MCF 10A (cell line): ENCODE data around the gene PGM2. TPM values are rescaled to one million over a fixed set of nuclear protein-coding genes. Genes with fewer than 3 reads are reported as not detected.
"Not testable (repeated sequence)": the region's sequence is repeated elsewhere in the genome, so short reads cannot be mapped to it uniquely, and the experiment has no call there.

Source experiments
- BruUV-seq: library from RNA; stranded (reverse); fragments of 400-500 nt; replicated peaks from 2 replicates; lab custom pipeline; 2021; lab: Mats Ljungman, UMichigan
- CTCF ChIA-PET: fragments of 300-600 bp; sonication (Branson Sonifier 250); formaldehyde crosslinking; extraction: SDS; loops from one replicate; lab custom pipeline; 2021; ENCODE audit warnings: antibody characterized with exemption, inconsistent platforms; lab: Yijun Ruan, JAX
- POLR2A ChIA-PET: fragments of 300-600, 350-650 bp; sonication (Branson Sonifier 250); formaldehyde crosslinking; extraction: SDS; loops from one replicate; lab custom pipeline; 2020; ENCODE audit warnings: antibody characterized with exemption, inconsistent platforms; lab: Yijun Ruan, JAX
- DNase-seq: peaks from one replicate; pipeline ENCODE4 v3.0.0-alpha.2; 2018; ENCODE audit not compliant: unreplicated experiment
- H3K27ac Mint-ChIP-seq: one replicate; pipeline ENCODE4 v1.8.0; 2022; ENCODE audit warnings: mild to moderate bottlenecking, low read depth, mixed read lengths; ENCODE audit not compliant: unreplicated experiment
- H3K27me3 Mint-ChIP-seq: one replicate; pipeline ENCODE4 v1.8.0; 2022; ENCODE audit warnings: mixed read lengths; ENCODE audit not compliant: insufficient read depth, unreplicated experiment
- H3K36me3 Mint-ChIP-seq: one replicate; pipeline ENCODE4 v1.8.0; 2022; ENCODE audit warnings: mild to moderate bottlenecking, moderate library complexity, mixed read lengths; ENCODE audit not compliant: insufficient read depth, unreplicated experiment
- H3K4me1 Mint-ChIP-seq: one replicate; pipeline ENCODE4 v1.8.0; 2022; ENCODE audit warnings: mixed read lengths; ENCODE audit not compliant: insufficient read depth, unreplicated experiment
- H3K4me3 Mint-ChIP-seq: one replicate; pipeline ENCODE4 v1.8.0; 2022; ENCODE audit warnings: mild to moderate bottlenecking, moderate library complexity, mixed read lengths; ENCODE audit not compliant: unreplicated experiment
- H3K9me3 Mint-ChIP-seq: one replicate; pipeline ENCODE4 v1.8.0; 2022; ENCODE audit warnings: mixed read lengths; ENCODE audit not compliant: unreplicated experiment
- intact Hi-C: fragments of 100-400 bp; cut with micrococcal nuclease; formaldehyde crosslinking; loops from 2 replicates; pipeline ENCODE4 v1.14.1; 2022
- total RNA-seq: library from RNA; stranded (reverse); gene quantifications from 2 replicates; pipeline ENCODE4 v1.2.3, GENCODE V29; 2022
- TF ChIP-seq, protein P1 (sequence below): fragments of 200-600 bp; IDR thresholded peaks from one replicate; pipeline ENCODE4 v1.8.0; 2022; ENCODE audit warnings: antibody characterized with exemption, mild to moderate bottlenecking; ENCODE audit not compliant: unreplicated experiment

The PGM2 gene
- total RNA-seq, 1 experiment from 2014 or later = 27.9 TPM

DNA sequence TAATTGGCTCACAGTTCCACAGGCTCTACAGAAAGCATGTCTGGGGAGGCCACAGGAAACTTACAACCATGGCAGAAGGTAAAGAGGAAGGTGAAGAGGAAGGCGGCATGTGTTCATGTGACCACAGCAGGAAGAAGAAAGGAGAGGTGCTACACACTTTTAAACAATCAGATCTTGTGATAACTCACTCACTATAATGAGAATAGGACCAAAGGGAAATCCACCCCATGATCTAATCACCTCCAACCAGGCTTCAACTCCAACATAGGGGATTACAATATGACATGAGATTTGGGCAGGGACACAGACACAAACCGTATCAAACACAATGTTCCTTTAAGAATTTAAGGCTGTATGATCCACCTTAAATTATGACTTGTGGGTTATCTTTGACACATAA, 10.5 kb upstream of the PGM2 start:
- peaks cover 9% of the 10 kb centered on the region for H3K4me1 Mint-ChIP-seq
- no peak overlapping the region for H3K4me3 Mint-ChIP-seq
- POLR2A ChIA-PET = no interaction called here
- no peaks in the 10 kb centered on the region for H3K36me3 Mint-ChIP-seq
- intact Hi-C loops = no loop called here
- CTCF ChIA-PET = no interaction called here
- no peaks in the 10 kb centered on the region for H3K27me3 Mint-ChIP-seq
- H3K9me3 Mint-ChIP-seq = no peaks in the 10 kb centered on the region
- TF ChIP-seq, protein P1, sequence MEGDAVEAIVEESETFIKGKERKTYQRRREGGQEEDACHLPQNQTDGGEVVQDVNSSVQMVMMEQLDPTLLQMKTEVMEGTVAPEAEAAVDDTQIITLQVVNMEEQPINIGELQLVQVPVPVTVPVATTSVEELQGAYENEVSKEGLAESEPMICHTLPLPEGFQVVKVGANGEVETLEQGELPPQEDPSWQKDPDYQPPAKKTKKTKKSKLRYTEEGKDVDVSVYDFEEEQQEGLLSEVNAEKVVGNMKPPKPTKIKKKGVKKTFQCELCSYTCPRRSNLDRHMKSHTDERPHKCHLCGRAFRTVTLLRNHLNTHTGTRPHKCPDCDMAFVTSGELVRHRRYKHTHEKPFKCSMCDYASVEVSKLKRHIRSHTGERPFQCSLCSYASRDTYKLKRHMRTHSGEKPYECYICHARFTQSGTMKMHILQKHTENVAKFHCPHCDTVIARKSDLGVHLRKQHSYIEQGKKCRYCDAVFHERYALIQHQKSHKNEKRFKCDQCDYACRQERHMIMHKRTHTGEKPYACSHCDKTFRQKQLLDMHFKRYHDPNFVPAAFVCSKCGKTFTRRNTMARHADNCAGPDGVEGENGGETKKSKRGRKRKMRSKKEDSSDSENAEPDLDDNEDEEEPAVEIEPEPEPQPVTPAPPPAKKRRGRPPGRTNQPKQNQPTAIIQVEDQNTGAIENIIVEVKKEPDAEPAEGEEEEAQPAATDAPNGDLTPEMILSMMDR = no peak
- no peak overlapping the region for H3K27ac Mint-ChIP-seq
- DNase-seq = no peak
- no TSS peak for BruUV-seq

DNA sequence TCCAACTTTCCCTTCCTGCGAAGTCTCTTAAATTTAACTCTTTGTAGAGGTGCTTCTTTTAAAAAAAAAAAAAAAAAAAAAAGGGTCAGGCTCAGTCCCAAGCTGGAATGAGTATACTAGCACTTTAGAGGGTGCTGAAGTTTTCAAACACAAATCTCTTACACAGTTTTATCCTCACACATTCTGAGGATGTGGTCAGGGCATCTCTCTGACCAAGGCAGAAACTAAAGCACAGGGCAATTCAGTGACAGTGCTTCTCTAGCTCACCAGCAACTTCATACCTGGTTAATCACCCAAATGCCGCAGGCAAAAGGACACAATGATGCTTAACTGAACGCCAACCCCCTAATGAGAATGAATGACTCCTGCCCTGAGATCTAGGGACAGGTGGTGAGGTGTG, 9.8 kb upstream of the PGM2 start:
- TF ChIP-seq, protein P1 = no peak
- POLR2A ChIA-PET = no interaction called here
- BruUV-seq = no TSS peak

GRCh38 chr4:37818752-37819151, 7.7 kb upstream of the PGM2 start:
- H3K4me3 Mint-ChIP-seq = no peak overlapping the region
- intact Hi-C loops = no loop called here
- no peak overlapping the region for H3K27ac Mint-ChIP-seq
- no peaks in the 10 kb centered on the region for H3K9me3 Mint-ChIP-seq
- no TSS peak for BruUV-seq
- no peaks in the 10 kb centered on the region for H3K36me3 Mint-ChIP-seq
- H3K4me1 Mint-ChIP-seq = no peaks in the 10 kb centered on the region
- TF ChIP-seq, protein P1 = no peak
- CTCF ChIA-PET = interaction anchor here (0.7 to 1.1 kb wide), 2 partner anchors 17 to 223 kb away, joined by 3 read pairs; no protein-coding TSS in a partner anchor
- no peaks in the 10 kb centered on the region for H3K27me3 Mint-ChIP-seq
- POLR2A ChIA-PET = interaction anchor here (0.7 kb wide), 1 partner anchor 11 kb away, joined by 3 read pairs; no protein-coding TSS in a partner anchor
- no peak for DNase-seq

More for the DNA sequence above, 9.8 kb upstream of the PGM2 start:
- Mint-ChIP-seq H3K4me1 (peaks cover 9% of the 10 kb centered on the region), H3K27ac (no peak overlapping the region), H3K9me3 (no peaks in the 10 kb centered on the region), H3K36me3 (no peaks in the 10 kb centered on the region), H3K27me3 (no peaks in the 10 kb centered on the region), H3K4me3 (no peak overlapping the region)
- DNase-seq = no peak
- CTCF ChIA-PET = interaction anchor here (0.6 kb wide), 1 partner anchor 25 kb away, joined by 3 read pairs; no protein-coding TSS in a partner anchor
- intact Hi-C loops = no loop called here

GRCh38 chr4:37820458-37820857, 6.0 kb upstream of the PGM2 start:
- H3K27ac Mint-ChIP-seq, H3K36me3 Mint-ChIP-seq, H3K9me3 Mint-ChIP-seq, CTCF ChIA-PET, H3K4me1 Mint-ChIP-seq, BruUV-seq, H3K27me3 Mint-ChIP-seq, POLR2A ChIA-PET, H3K4me3 Mint-ChIP-seq, DNase-seq, intact Hi-C loops: not testable (repeated sequence)
